HG03175 (cell line): ENCODE data around the gene PCNX1.
"Not testable (repeated sequence)": the region's sequence is repeated elsewhere in the genome, so short reads cannot be mapped to it uniquely, and the experiment has no call there.

Experiments used
- ATAC-seq: cut with Tn5 transposase; IDR thresholded peaks from one replicate; pipeline ENCODE4 v1.9.1; 2021; ENCODE audit warnings: mild to moderate bottlenecking, moderate library complexity; ENCODE audit not compliant: unreplicated experiment

PCNX1 gene

GRCh38 chr14:71006200-71006563, 98.9 kb downstream of the PCNX1 start:
- ATAC-seq: no peak

GRCh38 chr14:71011479-71011878, 104.2 kb downstream of the PCNX1 start:
- ATAC-seq: no peak

- ATAC-seq: no peak
These were observed 105.6 kb downstream of the PCNX1 start for GRCh38 chr14:71012888-71013287.

GRCh38 chr14:71013551-71014192, 106.4 kb downstream of the PCNX1 start:
- ATAC-seq: no peak

- not testable (repeated sequence) for ATAC-seq
These were observed 112.7 kb downstream of the PCNX1 start for GRCh38 chr14:71019917-71020316.

- ATAC-seq: no peak
These were observed 114.2 kb downstream of the PCNX1 start for GRCh38 chr14:71021347-71022011.

- no peak for ATAC-seq
These were observed 115.0 kb downstream of the PCNX1 start for GRCh38 chr14:71022012-71022869.

- no peak for ATAC-seq
These were observed 115.7 kb downstream of the PCNX1 start for GRCh38 chr14:71022939-71023338.

GRCh38 chr14:71029236-71029781, 122.0 kb downstream of the PCNX1 start:
- no peak for ATAC-seq

- ATAC-seq: no peak
These were observed 123.7 kb downstream of the PCNX1 start for GRCh38 chr14:71031000-71031399.

- no peak for ATAC-seq
These were observed 129.2 kb downstream of the PCNX1 start for GRCh38 chr14:71036433-71036832.

- ATAC-seq: no peak
These were observed 141.1 kb downstream of the PCNX1 start for GRCh38 chr14:71048393-71048792.

GRCh38 chr14:71049435-71050133, 142.3 kb downstream of the PCNX1 start:
- no peak for ATAC-seq

GRCh38 chr14:71050227-71050823, 143.1 kb downstream of the PCNX1 start:
- no peak for ATAC-seq

- no peak for ATAC-seq
These were observed 147.4 kb downstream of the PCNX1 start for GRCh38 chr14:71054706-71055105.

GRCh38 chr14:71056168-71056567, 148.9 kb downstream of the PCNX1 start:
- no peak for ATAC-seq

- ATAC-seq: no peak
These were observed 153.0 kb downstream of the PCNX1 start for GRCh38 chr14:71060274-71060673.

GRCh38 chr14:71060825-71061455, 153.7 kb downstream of the PCNX1 start:
- ATAC-seq: no peak

- no peak for ATAC-seq
These were observed 154.2 kb downstream of the PCNX1 start for GRCh38 chr14:71061458-71061857.
